Endothelial cell of umbilical vein (primary cell): ENCODE results near the gene GDNF. TPM values are rescaled to one million over a fixed set of nuclear protein-coding genes. Genes with fewer than 3 reads are reported as not detected.

Experiments used
- BruUV-seq: library from RNA; stranded (reverse); fragments of 400-500 nt; replicated peaks from 2 replicates; lab custom pipeline; 2021; lab: Mats Ljungman, UMichigan
- CTCF ChIA-PET: fragments of 300-600, 350-600 bp; sonication (Branson Sonifier 250); formaldehyde crosslinking; loops from one replicate; lab custom pipeline; 2021; ENCODE audit warnings: antibody characterized with exemption, inconsistent platforms; lab: Charles Lee
- POLR2A ChIA-PET: fragments of 300-600, 350-600 bp; sonication (Branson Sonifier 250); formaldehyde crosslinking; loops from one replicate; lab custom pipeline; 2021; ENCODE audit warnings: antibody characterized with exemption, inconsistent platforms; lab: Charles Lee
- DNase-seq: peaks from one replicate; pipeline ENCODE4 v3.0.0-alpha.2; 2011; ENCODE audit warnings: low read depth, low spot score
- FAIRE-seq: peaks from 2 replicates; lab custom pipeline; 2011; peaks lifted over from hg19 to GRCh38; lab: Jason Lieb, UNC
- H2AFZ ChIP-seq: 2 replicates; pipeline ENCODE4 v1.6.0; 2012; ENCODE audit warnings: low read depth, low read length, control low read depth, inconsistent platforms
- H3K27ac ChIP-seq: 2 replicates; pipeline ENCODE4 v1.5.1; 2011; ENCODE audit warnings: low read depth, mild to moderate bottlenecking, control low read depth, low read length, moderate library complexity; ENCODE audit not compliant: insufficient read depth
- H3K27me3 ChIP-seq, 2 experiments: 2 replicates each; pipeline versions ENCODE4 v1.6.0 to v1.6.1; 2011; ENCODE audit warnings: low read length in 2 of 2, mixed read lengths in 1 of 2; ENCODE audit not compliant: control insufficient read depth in 2 of 2, insufficient read depth in 2 of 2
- H3K36me3 ChIP-seq, 2 experiments: 2 replicates in 1 of 2; 3 replicates in 1 of 2; pipeline ENCODE4 v1.5.1; 2011; ENCODE audit warnings: low read length in 2 of 2, mild to moderate bottlenecking in 1 of 2, moderate library complexity in 1 of 2; ENCODE audit not compliant: control insufficient read depth in 2 of 2, insufficient read depth in 2 of 2; ENCODE audit errors: extremely low read depth in 1 of 2
- H3K4me1 ChIP-seq: 3 replicates; pipeline ENCODE4 v1.5.1; 2011; ENCODE audit warnings: mild to moderate bottlenecking, low read length; ENCODE audit not compliant: control insufficient read depth, insufficient read depth; ENCODE audit errors: extremely low read depth
- H3K4me2 ChIP-seq: 2 replicates; pipeline ENCODE4 v1.6.1; 2011; ENCODE audit warnings: low read length, control low read depth, mixed read lengths; ENCODE audit not compliant: insufficient read depth
- H3K4me3 ChIP-seq, 3 experiments: fragments of 200-600 bp in 1 of 3; sonication (generic), shearing (Covaris generic) in 1 of 3; replicated peaks in 1 of 3; 2 replicates each; pipeline ENCODE4 v1.5.1; 2011 to 2016; ENCODE audit warnings: control low read depth in 3 of 3, low read length in 3 of 3, mild to moderate bottlenecking in 2 of 3, inconsistent platforms in 1 of 3, low read depth in 1 of 3, moderate library complexity in 1 of 3; ENCODE audit not compliant: insufficient read depth in 1 of 3
- H3K79me2 ChIP-seq: 2 replicates; pipeline ENCODE4 v1.6.0; 2012; ENCODE audit warnings: low read length, inconsistent platforms; ENCODE audit not compliant: control insufficient read depth, insufficient read depth
- H3K9ac ChIP-seq: replicated peaks from 2 replicates; pipeline ENCODE3; 2011; ENCODE audit warnings: low read length, control low read depth; ENCODE audit not compliant: insufficient read depth; ENCODE audit errors: extremely low read depth
- H3K9me1 ChIP-seq: replicated peaks from 3 replicates; pipeline ENCODE4 v1.6.0; 2011; ENCODE audit warnings: mild to moderate bottlenecking, low read length; ENCODE audit not compliant: control insufficient read depth, insufficient read depth; ENCODE audit errors: extremely low read depth
- H3K9me3 ChIP-seq: replicated peaks from 2 replicates; pipeline ENCODE4 v1.5.1; 2012; ENCODE audit warnings: low read length, inconsistent platforms; ENCODE audit not compliant: control insufficient read depth, insufficient read depth
- H4K20me1 ChIP-seq: replicated peaks from 2 replicates; pipeline ENCODE3; 2011; ENCODE audit warnings: mild to moderate bottlenecking, low read length; ENCODE audit not compliant: control insufficient read depth, insufficient read depth; ENCODE audit errors: extremely low read depth
- EZH2 ChIP-seq: IDR thresholded peaks from 2 replicates; pipeline ENCODE4 v1.6.1; 2012; ENCODE audit warnings: borderline replicate concordance, low read depth, mild to moderate bottlenecking, moderate library complexity, low read length, inconsistent platforms; ENCODE audit not compliant: severe bottlenecking
- FOS ChIP-seq: IDR thresholded peaks from 2 replicates; pipeline ENCODE4 v1.6.1; 2011; ENCODE audit warnings: mild to moderate bottlenecking, low read length, moderate library complexity, borderline replicate concordance; ENCODE audit not compliant: insufficient read depth
- GATA2 ChIP-seq: IDR thresholded peaks from 2 replicates; pipeline ENCODE4 v1.7.0; 2011; ENCODE audit warnings: low read depth, mild to moderate bottlenecking, moderate library complexity, mixed read lengths, low read length; ENCODE audit not compliant: insufficient read length, insufficient read depth
- JUN ChIP-seq: IDR thresholded peaks from 2 replicates; pipeline ENCODE4 v1.6.1; 2011; ENCODE audit warnings: borderline replicate concordance, low read depth; ENCODE audit not compliant: insufficient read length, insufficient read depth
- MYC ChIP-seq: IDR thresholded peaks from one replicate; pipeline ENCODE4 v1.6.1; 2011; ENCODE audit warnings: mild to moderate bottlenecking, low read depth, low read length
- POLR2A ChIP-seq: IDR thresholded peaks from 2 replicates; pipeline ENCODE4 v1.6.1; 2012; ENCODE audit warnings: low read depth, mild to moderate bottlenecking, control low read depth, low read length
- POLR2AphosphoS5 ChIP-seq: IDR thresholded peaks from 2 replicates; pipeline ENCODE4 v1.6.1; 2012; ENCODE audit warnings: low read depth, mild to moderate bottlenecking, control low read depth, low read length, moderate library complexity; ENCODE audit not compliant: insufficient read depth
- dilution Hi-C: fragments of 300-500 bp; cut with MboI; formaldehyde crosslinking; loops from one replicate; pipeline ENCODE4 v1.15.0; 2019; ENCODE audit warnings: low sequenced_read_pairs; ENCODE audit not compliant: extremely low pct_ligation_motif_present
- intact Hi-C: fragments of 100-400 bp; cut with micrococcal nuclease; formaldehyde crosslinking; loops from one replicate; pipeline ENCODE4 v1.10.0; 2022
- polyA plus RNA-seq, 4 experiments: library from polyadenylated mRNA; depleted of rRNA in 3 of 4; stranded (reverse) in 3 of 4; unstranded in 1 of 4; fragments of >200 nt; gene quantifications; 2 replicates each; pipeline versions ENCODE4 v1.2.1 to v1.2.3, GENCODE V29; 2011 to 2012; ENCODE audit warnings: missing spikeins in 1 of 4
- total RNA-seq: library from RNA; stranded (reverse); gene quantifications from 2 replicates; pipeline ENCODE4 v1.2.3, GENCODE V29; 2021
- TF ChIP-seq, protein P1 (sequence below), 2 donors: IDR thresholded peaks; 1 replicate in 1 of 2; 2 replicates in 1 of 2; pipeline ENCODE4 v1.5.1; 2011; ENCODE audit warnings: low read length in 2 of 2, mild to moderate bottlenecking in 2 of 2, moderate library complexity in 2 of 2, control low read depth in 1 of 2, inconsistent platforms in 1 of 2, low read depth in 1 of 2; ENCODE audit not compliant: insufficient read depth in 1 of 2; ENCODE audit errors: extremely low read depth in 1 of 2
- TF ChIP-seq, protein P2 (sequence below): IDR thresholded peaks from 2 replicates; pipeline ENCODE4 v1.6.1; 2011; ENCODE audit not compliant: insufficient read depth, insufficient read length

Gene GDNF
- total and polyA plus RNA-seq, 2 donors (not counting 3 experiments of a cell fraction or from before 2014, with no cell fraction given): not detected

DNA sequence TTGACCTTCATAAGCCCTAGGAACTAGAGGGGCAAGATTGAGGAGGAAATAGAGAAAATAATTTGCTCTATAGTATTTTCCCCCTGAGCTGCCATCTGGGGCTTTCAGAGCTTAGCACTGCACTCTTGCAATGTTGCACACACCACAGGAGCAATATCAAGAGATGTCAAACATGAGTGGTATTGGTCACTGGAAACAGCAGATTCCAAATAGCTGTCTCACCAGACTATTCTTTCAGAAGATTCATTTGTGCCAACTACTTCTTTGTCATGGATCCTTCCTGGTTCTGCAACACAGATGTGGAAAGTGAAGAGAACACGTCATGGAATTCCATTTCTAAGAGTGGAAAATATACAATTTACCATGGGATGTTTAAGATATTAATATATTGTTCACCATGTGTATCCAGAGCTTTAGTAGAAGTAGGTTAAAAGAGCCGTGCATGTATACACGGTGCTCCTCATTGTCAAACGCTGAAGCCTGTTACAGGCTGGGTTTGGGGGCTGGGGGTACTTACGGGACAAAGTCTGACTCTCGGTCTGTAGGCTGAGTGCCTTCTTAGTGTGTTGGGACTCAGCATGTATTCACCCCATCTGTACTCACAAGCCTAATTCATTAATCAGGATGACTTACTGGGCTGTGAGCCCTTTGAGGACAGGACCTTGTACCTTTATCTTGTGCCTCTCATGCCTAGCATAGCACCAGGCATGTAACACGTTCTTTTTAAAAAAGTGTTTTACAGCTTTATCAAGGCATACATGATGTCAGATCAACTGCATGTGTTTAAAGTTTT is 31.4 kb upstream of the GDNF start:
- Histone ChIP-seq H3K27me3 (no peaks in the 10 kb centered on the region), H3K79me2 (no peaks in the 10 kb centered on the region), H2AFZ (no peak overlapping the region), H3K9me3 (no peaks in the 10 kb centered on the region), H3K4me3 (no peak overlapping the region), H3K36me3 (no peaks in the 10 kb centered on the region), H4K20me1 (no peaks in the 10 kb centered on the region), H3K9me1 (no peaks in the 10 kb centered on the region), H3K4me1 (no peaks in the 10 kb centered on the region), H3K27ac (no peak overlapping the region), H3K4me2 (no peak overlapping the region), H3K9ac (no peak overlapping the region)
- DNase-seq (no peak), FAIRE-seq (no peak)
- no TSS peak for BruUV-seq
- intact Hi-C loops (no loop called here), dilution Hi-C loops (no loop called here)
- POLR2A ChIA-PET: no interaction called here
- CTCF ChIA-PET: no interaction called here
- TF ChIP-seq POLR2AphosphoS5 (no peak), MYC (no peak), JUN (no peak), POLR2A (no peak), FOS (no peak), GATA2 (no peak), EZH2 (no peak)
- TF ChIP-seq, protein P1, sequence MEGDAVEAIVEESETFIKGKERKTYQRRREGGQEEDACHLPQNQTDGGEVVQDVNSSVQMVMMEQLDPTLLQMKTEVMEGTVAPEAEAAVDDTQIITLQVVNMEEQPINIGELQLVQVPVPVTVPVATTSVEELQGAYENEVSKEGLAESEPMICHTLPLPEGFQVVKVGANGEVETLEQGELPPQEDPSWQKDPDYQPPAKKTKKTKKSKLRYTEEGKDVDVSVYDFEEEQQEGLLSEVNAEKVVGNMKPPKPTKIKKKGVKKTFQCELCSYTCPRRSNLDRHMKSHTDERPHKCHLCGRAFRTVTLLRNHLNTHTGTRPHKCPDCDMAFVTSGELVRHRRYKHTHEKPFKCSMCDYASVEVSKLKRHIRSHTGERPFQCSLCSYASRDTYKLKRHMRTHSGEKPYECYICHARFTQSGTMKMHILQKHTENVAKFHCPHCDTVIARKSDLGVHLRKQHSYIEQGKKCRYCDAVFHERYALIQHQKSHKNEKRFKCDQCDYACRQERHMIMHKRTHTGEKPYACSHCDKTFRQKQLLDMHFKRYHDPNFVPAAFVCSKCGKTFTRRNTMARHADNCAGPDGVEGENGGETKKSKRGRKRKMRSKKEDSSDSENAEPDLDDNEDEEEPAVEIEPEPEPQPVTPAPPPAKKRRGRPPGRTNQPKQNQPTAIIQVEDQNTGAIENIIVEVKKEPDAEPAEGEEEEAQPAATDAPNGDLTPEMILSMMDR (IDR thresholded peaks at IDR 0.05; ENCODE audit: extremely low read depth in 1 of 2, insufficient read depth in 1 of 2, low read depth in 1 of 2, low read length in 2 of 2): no peak
- TF ChIP-seq, protein P2, sequence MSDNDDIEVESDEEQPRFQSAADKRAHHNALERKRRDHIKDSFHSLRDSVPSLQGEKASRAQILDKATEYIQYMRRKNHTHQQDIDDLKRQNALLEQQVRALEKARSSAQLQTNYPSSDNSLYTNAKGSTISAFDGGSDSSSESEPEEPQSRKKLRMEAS: no peak
